SK-N-SH treated with all-trans-retinoic acid at 6 μM for 48 hours (cell line): ENCODE measurements around the gene TIMM23.

ENCODE experiments used
- ATAC-seq: fragments of 200-7000 bp; cut with Tn5 transposase; 3 replicates; pipeline ENCODE4 v1.9.1; 2020; ENCODE audit warnings: mild to moderate bottlenecking, moderate library complexity
- ARNTL ChIP-seq: fragments of 450-650 bp; formaldehyde crosslinking; IDR thresholded peaks from 2 replicates; pipeline ENCODE4 v1.5.0; 2020; ENCODE audit warnings: low read depth, mild to moderate bottlenecking, moderate library complexity, borderline replicate concordance
- BACH2 ChIP-seq: fragments of 250-450 bp; sonication (Bioruptor Pico); IDR thresholded peaks from 2 replicates; pipeline ENCODE4 v1.9.0; 2021; ENCODE audit warnings: mild to moderate bottlenecking, borderline replicate concordance
- CREB5 ChIP-seq: fragments of 250-450 bp; sonication (Bioruptor Pico); IDR thresholded peaks from 2 replicates; pipeline ENCODE4 v1.5.1; 2020; ENCODE audit warnings: low read depth, mild to moderate bottlenecking, moderate library complexity
- CSDC2 ChIP-seq: fragments of 250-450 bp; sonication (Bioruptor Pico); IDR thresholded peaks from 2 replicates; pipeline ENCODE4 v1.5.0; 2020; ENCODE audit warnings: mild to moderate bottlenecking, moderate library complexity
- ESRRG ChIP-seq: fragments of 250-450 bp; sonication (Bioruptor Pico); IDR thresholded peaks from 2 replicates; pipeline ENCODE4 v1.6.1; 2021; ENCODE audit warnings: mild to moderate bottlenecking
- GLIS3 ChIP-seq: fragments of 250-450 bp; sonication (Bioruptor Pico); IDR thresholded peaks from 2 replicates; pipeline ENCODE4 v1.5.0; 2020; ENCODE audit warnings: mild to moderate bottlenecking, moderate library complexity
- ISL1 ChIP-seq: fragments of 250-450 bp; sonication (Bioruptor Pico); IDR thresholded peaks from 2 replicates; pipeline ENCODE4 v2.1.2; 2022; ENCODE audit warnings: mild to moderate bottlenecking, moderate library complexity
- OSR1 ChIP-seq: fragments of 250-450 bp; sonication (Bioruptor Pico); IDR thresholded peaks from 2 replicates; pipeline ENCODE4 v1.8.0; 2022; ENCODE audit warnings: moderate library complexity, mild to moderate bottlenecking, inconsistent platforms
- PATZ1 ChIP-seq: fragments of 250-450 bp; sonication (Bioruptor Pico); IDR thresholded peaks from 2 replicates; pipeline ENCODE4 v1.8.0; 2020; ENCODE audit warnings: mild to moderate bottlenecking, moderate library complexity, borderline replicate concordance
- PPARA ChIP-seq: fragments of 250-450 bp; sonication (Bioruptor Pico); IDR thresholded peaks from 2 replicates; pipeline ENCODE4 v1.5.0; 2020; ENCODE audit warnings: mild to moderate bottlenecking, borderline replicate concordance
- RARB ChIP-seq: fragments of 250-450 bp; sonication (Bioruptor Pico); IDR thresholded peaks from 2 replicates; pipeline ENCODE4 v1.8.0; 2021; ENCODE audit warnings: mild to moderate bottlenecking, moderate library complexity
- SNAI2 ChIP-seq: fragments of 250-450 bp; sonication (Bioruptor Pico); IDR thresholded peaks from 2 replicates; pipeline ENCODE4 v1.5.0; 2020; ENCODE audit warnings: mild to moderate bottlenecking, moderate library complexity
- TCF4 ChIP-seq: fragments of 250-450 bp; sonication (Bioruptor Pico); IDR thresholded peaks from 2 replicates; pipeline ENCODE4 v1.8.0; 2021; ENCODE audit warnings: mild to moderate bottlenecking, moderate library complexity, borderline replicate concordance
- TSHZ2 ChIP-seq: fragments of 250-450 bp; sonication (Bioruptor Pico); IDR thresholded peaks from 2 replicates; pipeline ENCODE4 v1.5.0; 2020; ENCODE audit warnings: mild to moderate bottlenecking, moderate library complexity
- ZC3H10 ChIP-seq: fragments of 250-450 bp; sonication (Bioruptor Pico); IDR thresholded peaks from 2 replicates; pipeline ENCODE4 v1.5.1; 2021; ENCODE audit warnings: mild to moderate bottlenecking, moderate library complexity
- ZFP3 ChIP-seq: fragments of 250-450 bp; sonication (Bioruptor Pico); IDR thresholded peaks from 2 replicates; pipeline ENCODE4 v1.5.0; 2020; ENCODE audit warnings: mild to moderate bottlenecking, moderate library complexity
- ZFP30 ChIP-seq: fragments of 450-650 bp; formaldehyde crosslinking; IDR thresholded peaks from 2 replicates; pipeline ENCODE4 v1.5.0; 2022; ENCODE audit warnings: mild to moderate bottlenecking, moderate library complexity
- ZNF565 ChIP-seq: fragments of 450-650 bp; formaldehyde crosslinking; conservative IDR thresholded peaks from 2 replicates; pipeline ENCODE4 v1.5.0; 2020; ENCODE audit warnings: low read depth, mild to moderate bottlenecking, moderate library complexity
- ZNF8 ChIP-seq: fragments of 450-650 bp; formaldehyde crosslinking; IDR thresholded peaks from 2 replicates; pipeline ENCODE4 v1.5.0; 2020; ENCODE audit warnings: mild to moderate bottlenecking, moderate library complexity
- TF ChIP-seq, protein P1 (sequence below): fragments of 250-450 bp; sonication (Bioruptor Pico); IDR thresholded peaks from 2 replicates; pipeline ENCODE4 v1.5.1; 2021; ENCODE audit warnings: mild to moderate bottlenecking, moderate library complexity
- TF ChIP-seq, protein P2 (sequence below): fragments of 250-450 bp; sonication (Bioruptor Pico); IDR thresholded peaks from 2 replicates; pipeline ENCODE4 v1.8.0; 2021; ENCODE audit warnings: low read depth, mild to moderate bottlenecking, moderate library complexity, borderline replicate concordance

The TIMM23 gene

DNA sequence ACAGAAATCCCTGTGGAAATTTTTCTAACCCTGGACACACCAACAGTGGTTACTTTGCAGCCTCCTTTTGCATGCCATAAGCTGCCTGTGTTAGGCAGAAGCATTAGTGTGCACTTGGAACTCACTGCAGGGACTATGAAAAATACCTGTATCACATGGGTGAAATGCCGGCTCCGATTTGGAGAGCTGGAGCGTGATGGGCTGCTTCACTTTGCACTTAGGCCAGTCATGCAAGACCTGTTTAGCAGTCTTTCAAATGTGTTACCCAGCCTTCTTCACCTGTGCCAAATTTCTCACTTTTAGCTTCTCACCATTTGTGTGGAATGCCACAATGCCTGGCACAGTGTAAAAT lies 46.9 kb downstream of the TIMM23 start:
- no peak for ATAC-seq
- no peak for TF ChIP-seq OSR1 (CRISPR knock-in tag)
- TF ChIP-seq PPARA, result no peak
- no peak for TF ChIP-seq PATZ1
- TF ChIP-seq, protein P1, sequence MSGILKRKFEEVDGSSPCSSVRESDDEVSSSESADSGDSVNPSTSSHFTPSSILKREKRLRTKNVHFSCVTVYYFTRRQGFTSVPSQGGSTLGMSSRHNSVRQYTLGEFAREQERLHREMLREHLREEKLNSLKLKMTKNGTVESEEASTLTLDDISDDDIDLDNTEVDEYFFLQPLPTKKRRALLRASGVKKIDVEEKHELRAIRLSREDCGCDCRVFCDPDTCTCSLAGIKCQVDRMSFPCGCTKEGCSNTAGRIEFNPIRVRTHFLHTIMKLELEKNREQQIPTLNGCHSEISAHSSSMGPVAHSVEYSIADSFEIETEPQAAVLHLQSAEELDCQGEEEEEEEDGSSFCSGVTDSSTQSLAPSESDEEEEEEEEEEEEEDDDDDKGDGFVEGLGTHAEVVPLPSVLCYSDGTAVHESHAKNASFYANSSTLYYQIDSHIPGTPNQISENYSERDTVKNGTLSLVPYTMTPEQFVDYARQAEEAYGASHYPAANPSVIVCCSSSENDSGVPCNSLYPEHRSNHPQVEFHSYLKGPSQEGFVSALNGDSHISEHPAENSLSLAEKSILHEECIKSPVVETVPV (CRISPR knock-in tag), result no peak

GRCh38 chr10:46019569-46020343 lies 47.5 kb downstream of the TIMM23 start:
- no peak for TF ChIP-seq CREB5 (CRISPR knock-in tag)
- no peak for ATAC-seq

- no peak for ATAC-seq
- TF ChIP-seq CSDC2 (CRISPR knock-in tag) (no peak), TCF4 (CRISPR knock-in tag) (no peak), BACH2 (CRISPR knock-in tag) (no peak), ISL1 (no peak), ZC3H10 (CRISPR knock-in tag) (no peak), SNAI2 (CRISPR knock-in tag) (no peak), RARB (no peak), ZNF8 (CRISPR knock-in tag) (no peak), GLIS3 (CRISPR knock-in tag) (no peak), TSHZ2 (no peak), ZFP3 (CRISPR knock-in tag) (no peak), ARNTL (CRISPR knock-in tag) (no peak), OSR1 (CRISPR knock-in tag) (no peak), ZFP30 (CRISPR knock-in tag) (no peak), ZNF565 (CRISPR knock-in tag) (no peak), ESRRG (CRISPR knock-in tag) (no peak), PATZ1 (no peak)
- TF ChIP-seq, protein P2, sequence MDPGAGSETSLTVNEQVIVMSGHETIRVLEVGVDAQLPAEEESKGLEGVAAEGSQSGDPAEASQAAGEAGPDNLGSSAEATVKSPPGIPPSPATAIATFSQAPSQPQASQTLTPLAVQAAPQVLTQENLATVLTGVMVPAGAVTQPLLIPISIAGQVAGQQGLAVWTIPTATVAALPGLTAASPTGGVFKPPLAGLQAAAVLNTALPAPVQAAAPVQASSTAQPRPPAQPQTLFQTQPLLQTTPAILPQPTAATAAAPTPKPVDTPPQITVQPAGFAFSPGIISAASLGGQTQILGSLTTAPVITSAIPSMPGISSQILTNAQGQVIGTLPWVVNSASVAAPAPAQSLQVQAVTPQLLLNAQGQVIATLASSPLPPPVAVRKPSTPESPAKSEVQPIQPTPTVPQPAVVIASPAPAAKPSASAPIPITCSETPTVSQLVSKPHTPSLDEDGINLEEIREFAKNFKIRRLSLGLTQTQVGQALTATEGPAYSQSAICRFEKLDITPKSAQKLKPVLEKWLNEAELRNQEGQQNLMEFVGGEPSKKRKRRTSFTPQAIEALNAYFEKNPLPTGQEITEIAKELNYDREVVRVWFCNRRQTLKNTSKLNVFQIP (CRISPR knock-in tag), result no peak
- TF ChIP-seq, protein P1 (CRISPR knock-in tag), result no peak
These were observed 48.0 kb downstream of the TIMM23 start for GRCh38 chr10:46020344-46020657.
